Embryonic facial prominence (tissue), 1 donor: Measurements from ENCODE around the gene EGLN2.
"Not testable (repeated sequence)": the region's sequence is repeated elsewhere in the genome, so short reads cannot be mapped to it uniquely, and the experiment has no call there.

ENCODE experiments used
- DNase-seq: peaks from one replicate; pipeline ENCODE4 v3.0.0-alpha.2; 2016; ENCODE audit errors: extremely low spot score

EGLN2 gene

GRCh38 chr19:40818480-40819399, 19.7 kb downstream of the EGLN2 start:
- DNase-seq: not testable (repeated sequence)

DNA sequence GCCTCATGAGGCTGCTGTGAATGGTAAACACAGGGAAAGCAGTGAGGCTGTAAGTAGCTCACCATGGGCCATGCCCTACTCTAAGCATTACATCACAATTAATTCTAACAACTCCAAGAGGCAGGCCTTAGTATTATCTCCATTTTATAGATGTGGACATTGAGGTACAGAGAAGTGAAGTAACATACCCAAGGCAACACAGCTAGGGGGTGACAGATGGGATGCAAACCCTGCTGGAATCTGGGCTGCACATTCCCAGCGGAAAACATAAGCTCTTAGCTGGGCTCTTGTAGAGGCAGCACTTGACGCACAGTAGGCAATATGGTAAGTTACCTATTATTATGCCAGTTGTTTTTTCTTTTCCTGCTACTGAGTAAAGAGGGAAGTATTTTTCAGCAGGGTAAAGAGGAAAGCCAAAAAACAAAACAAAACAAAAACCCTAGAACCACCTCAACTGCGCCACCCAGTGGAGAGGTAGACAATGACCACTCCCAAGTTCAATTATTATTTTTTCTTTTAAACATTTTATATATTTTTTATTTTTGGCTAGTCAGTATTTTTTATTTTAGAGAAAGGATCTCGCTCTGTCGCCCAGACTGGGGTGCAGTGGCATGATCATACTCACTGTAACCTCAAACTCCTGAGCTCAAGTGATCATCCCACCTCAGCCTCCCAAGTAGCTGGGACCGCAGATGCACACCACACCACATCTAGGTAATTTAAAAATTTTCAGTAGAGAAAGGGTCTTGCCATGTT, 20.7 kb downstream of the EGLN2 start:
- not testable (repeated sequence) for DNase-seq

DNA sequence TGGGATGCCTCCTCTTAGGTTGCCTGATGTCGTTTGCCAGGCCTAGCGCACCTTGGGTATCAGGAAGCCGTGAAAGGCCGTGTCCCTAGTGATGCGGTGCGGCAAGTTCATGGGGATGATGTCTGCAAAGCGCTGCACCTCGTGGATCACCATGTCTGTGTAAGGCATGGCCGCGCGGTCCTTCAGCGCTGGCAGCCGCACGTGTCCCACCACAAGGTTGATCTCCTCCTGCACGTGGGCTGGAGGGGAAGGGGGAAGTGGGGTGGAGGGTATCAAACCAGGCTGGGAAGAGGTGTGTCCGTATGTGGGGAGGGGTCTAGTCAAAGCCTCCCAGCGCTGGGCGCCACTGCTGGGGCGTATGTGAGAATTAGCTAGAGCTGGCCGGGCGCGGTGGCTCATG, 23.2 kb downstream of the EGLN2 start:
- DNase-seq: no peak

DNA sequence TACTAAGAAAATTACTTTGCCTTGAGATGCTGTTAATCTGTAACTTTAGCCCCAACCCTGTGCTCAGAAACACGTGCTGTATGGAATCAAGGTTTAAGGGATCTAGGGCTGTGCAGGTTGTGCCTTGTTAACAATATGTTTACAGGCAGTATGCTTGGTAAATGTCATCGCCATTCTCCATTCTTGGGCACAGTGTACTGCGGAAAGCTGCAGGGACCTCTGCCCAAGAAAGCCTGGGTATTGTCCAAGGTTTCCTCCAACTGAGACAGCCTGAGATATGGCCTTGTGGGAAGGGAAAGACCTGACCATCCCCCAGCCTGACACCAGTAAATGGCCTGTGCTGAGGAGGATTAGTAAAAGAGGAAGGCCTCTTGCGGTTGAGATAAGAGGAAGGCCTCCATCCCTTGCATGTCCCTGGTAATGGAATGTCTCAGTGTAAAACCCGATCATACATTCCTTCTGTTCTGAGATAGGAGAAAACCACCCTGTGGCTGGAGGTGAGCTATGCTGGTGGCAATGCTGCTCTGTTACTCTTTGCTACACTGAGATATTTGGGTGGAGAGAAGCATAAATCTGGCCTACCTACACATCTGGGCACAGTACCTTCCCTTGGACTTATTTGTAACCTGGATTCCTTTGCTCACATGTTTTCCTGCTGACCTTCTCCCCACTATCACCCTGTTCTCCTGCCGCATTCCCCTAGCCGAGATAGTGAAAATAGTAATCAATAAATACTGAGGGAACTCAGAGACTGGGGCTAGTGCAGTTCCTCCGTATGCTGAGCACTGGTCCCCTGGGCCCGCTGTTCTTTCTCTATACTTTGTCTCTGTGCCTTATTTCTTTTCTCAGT, 23.9 kb downstream of the EGLN2 start:
- not testable (repeated sequence) for DNase-seq

- not testable (repeated sequence) for DNase-seq
Observed at GRCh38 chr19:40824916-40825315, 25.9 kb downstream of the EGLN2 start.

DNA sequence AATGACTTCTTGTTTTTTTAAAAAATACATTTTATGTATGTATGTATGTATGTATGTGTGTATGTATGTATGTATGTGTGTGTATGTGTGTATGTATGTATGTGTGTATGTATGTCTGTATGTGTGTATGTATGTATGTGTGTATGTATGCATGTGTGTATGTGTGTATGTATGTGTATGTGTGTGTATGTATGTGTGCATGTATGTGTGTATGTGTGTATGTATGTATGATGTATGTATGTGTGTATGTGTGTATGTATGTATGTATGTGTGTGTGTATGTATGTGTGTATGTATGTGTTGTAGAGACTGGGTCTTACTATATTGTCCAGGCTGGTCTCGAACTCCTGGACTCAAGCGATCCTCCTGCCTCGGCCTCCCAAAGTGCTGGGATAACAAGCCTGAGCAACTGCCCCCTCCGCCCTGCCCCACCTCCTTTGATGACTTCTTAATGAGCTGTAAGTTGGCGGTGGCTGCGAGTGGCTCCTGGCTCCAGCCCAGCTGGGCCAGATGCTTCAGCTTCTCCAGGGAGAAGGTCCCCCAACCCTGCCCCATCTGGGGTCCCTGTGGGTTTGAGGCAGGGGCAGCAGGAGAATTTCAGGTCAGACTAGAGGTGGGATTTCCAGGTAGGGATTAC, 26.6 kb downstream of the EGLN2 start:
- DNase-seq: not testable (repeated sequence)

DNA sequence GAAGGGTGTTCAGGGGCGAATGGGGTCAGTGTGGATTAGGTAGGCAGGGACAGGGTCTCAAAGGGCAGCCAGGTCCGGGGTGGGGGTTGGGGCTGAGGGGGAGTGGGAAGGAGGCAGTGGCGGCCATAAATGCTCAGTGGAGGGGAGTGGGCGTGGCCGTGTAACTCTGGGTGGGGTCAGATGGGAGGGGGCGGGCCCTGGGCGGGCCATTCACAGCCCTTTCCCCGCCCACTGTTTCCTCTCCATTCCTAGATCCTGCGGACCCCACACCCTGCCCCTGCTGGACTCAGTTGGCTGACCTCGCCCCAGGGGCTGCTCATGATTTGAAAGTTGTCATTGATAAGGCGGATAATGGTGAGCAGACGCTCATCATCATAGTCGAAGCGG, 27.3 kb downstream of the EGLN2 start:
- not testable (repeated sequence) for DNase-seq

DNA sequence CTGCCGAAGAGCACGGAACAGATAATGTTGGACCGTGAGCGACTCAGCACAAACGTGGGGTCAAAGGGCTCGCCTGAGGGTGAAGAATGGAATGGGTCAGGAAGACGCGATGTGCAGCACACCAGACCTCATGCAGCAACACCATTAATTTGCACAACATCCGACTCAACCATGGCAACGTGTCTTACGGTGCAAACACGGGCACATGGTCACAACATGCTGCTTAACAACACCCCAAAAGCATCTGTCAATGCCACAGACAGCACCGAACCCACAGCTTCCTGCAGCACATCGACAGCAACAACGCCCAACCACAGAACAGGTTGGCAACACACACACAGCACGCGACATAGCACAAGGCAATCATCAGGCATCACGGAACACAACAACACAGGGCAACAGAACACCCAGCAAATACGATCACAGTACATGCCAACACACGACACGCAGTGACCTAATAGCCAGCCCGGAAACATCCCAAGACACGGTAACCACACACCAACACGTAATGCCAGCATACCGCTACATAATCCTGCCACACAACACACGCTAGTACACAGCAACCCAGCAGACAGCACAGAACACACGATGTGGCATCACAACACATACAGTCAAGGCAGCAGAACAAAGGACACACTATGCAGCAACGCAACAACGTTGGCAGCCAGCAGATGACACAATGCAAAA, 27.9 kb downstream of the EGLN2 start:
- not testable (repeated sequence) for DNase-seq

DNA sequence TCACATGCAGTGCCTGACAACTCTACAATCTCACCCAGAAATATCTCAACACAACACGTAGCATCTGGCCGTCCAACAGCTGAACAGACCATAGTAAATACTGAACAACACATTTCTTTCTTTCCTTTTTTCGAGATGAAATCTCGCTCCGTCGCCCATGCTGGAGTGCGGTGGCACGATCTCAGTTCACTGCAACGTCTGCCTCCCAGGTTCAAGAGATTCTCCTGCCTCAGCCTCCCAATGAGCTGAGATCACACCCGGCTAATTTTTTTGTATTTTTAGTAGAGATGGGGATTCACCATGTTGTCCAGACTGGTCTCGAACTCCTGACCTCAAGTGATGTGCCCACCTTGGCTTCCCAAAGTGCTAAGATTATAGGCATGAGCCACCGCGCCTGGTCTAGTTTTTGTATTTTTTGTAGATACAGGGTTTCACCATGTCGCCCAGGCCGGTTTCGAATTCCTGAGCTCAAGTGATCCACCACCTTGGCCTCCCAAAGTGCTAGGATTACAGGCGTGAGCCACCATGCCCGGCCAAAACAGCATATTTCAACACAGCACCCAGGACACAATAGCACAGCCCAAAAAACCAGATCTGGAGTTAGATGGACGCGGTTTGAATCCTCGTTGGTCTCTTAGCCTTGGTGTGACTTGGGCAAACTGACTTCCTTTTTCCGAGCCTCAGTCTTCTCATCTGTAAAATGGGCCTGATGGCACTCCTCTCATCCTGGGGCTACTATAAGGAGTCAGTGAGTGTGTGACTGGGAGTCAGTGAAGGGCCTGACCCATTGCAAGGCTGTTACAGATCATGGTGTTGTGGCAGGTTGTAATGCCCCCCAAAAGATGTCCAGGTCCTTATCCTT, 28.6 kb downstream of the EGLN2 start:
- DNase-seq: no peak

- DNase-seq: no peak
Observed at GRCh38 chr19:40829205-40829604, 30.2 kb downstream of the EGLN2 start.

- not testable (repeated sequence) for DNase-seq
Observed at GRCh38 chr19:40830741-40831140, 31.8 kb downstream of the EGLN2 start.

- no peak for DNase-seq
Observed at GRCh38 chr19:40831502-40832430, 32.8 kb downstream of the EGLN2 start.

GRCh38 chr19:40832431-40832790, 33.4 kb downstream of the EGLN2 start:
- DNase-seq: not testable (repeated sequence)

- DNase-seq: not testable (repeated sequence)
Observed at GRCh38 chr19:40833728-40834533, 34.9 kb downstream of the EGLN2 start.

DNA sequence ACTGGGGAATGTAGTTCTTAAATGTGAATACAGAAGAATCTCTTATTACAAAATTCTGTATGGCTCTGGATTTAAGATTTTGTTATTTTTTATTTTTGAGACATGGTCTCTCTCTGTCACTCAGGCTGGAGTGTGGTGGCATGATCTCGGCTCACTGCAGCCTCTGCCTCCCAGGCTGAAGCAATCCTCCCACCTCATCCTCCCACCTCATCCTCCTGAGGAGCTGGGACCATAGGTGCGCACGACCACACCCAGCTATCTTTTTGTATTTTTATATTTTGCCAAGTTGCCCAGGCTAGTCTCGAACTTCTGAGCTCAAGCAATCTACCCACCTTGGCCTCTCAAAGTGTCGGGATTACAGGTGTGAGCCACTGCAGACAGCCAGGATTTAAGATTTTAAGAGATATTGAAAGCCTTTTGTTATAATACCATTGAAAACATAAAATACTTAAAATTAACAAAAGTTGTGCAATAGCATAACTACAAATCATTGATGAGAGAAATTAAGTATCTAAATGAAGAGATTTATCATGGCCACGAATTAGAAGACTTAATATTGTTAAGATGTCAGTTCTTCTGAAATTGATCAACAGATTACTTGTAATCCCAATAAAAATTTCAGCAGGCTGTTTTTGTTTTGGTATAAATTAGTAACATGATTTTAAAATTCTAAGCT, 37.9 kb downstream of the EGLN2 start:
- no peak for DNase-seq

DNA sequence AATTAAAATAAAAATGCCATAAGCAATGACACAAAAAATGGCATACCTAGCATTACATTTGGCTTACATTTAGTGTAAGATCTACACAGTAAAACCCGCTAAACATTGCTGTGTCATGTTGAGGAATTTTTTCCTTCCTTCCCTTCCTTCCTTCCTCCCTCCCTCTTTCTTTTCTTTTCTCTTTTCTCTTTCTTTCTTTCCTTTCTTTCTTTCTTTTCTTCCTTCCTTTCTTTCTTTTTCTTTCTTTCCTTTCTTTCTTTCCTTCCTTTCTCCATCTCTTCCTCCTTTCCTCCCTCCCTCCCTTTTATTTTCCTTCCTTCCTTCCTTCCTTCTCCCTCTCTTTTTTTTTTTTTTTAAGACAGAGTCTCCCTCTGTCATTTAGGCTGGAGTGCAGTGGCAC, 39.5 kb downstream of the EGLN2 start:
- not testable (repeated sequence) for DNase-seq

GRCh38 chr19:40842012-40842411, 43.0 kb downstream of the EGLN2 start:
- DNase-seq: not testable (repeated sequence)
